Bronchial epithelial cell (primary cell): ENCODE measurements around the gene IL17RD. TPM values are rescaled to one million over a fixed set of nuclear protein-coding genes. Genes with fewer than 3 reads are reported as not detected.

Source experiments
- DNase-seq: peaks from one replicate; pipeline ENCODE4 v3.0.0-alpha.2; 2010; ENCODE audit warnings: low read depth
- FAIRE-seq: peaks from 2 replicates; lab custom pipeline; 2011; peaks lifted over from hg19 to GRCh38; lab: Jason Lieb, UNC
- H3K27me3 ChIP-seq: 2 replicates; pipeline ENCODE4 v1.5.1; 2011; ENCODE audit warnings: low read length; ENCODE audit not compliant: control insufficient read depth, insufficient read depth
- H3K36me3 ChIP-seq: 2 replicates; pipeline ENCODE4 v1.5.1; 2011; ENCODE audit warnings: low read length; ENCODE audit not compliant: control insufficient read depth, insufficient read depth
- H3K4me3 ChIP-seq: 2 replicates; pipeline ENCODE4 v1.5.1; 2011; ENCODE audit warnings: mild to moderate bottlenecking, low read depth, low read length, control low read depth
- total RNA-seq: library from RNA; depleted of rRNA; stranded (reverse); fragments of >200 nt; gene quantifications from 2 replicates; pipeline ENCODE4 v1.2.1, GENCODE V29; 2014
- TF ChIP-seq, protein P1 (sequence below): IDR thresholded peaks from 2 replicates; pipeline ENCODE4 v1.5.1; 2011; ENCODE audit warnings: mild to moderate bottlenecking, moderate library complexity, low read length, control low read depth, inconsistent platforms; ENCODE audit not compliant: insufficient read depth, severe bottlenecking

IL17RD gene
- 1.1 and 2.3 TPM in 2 replicates for total RNA-seq

DNA sequence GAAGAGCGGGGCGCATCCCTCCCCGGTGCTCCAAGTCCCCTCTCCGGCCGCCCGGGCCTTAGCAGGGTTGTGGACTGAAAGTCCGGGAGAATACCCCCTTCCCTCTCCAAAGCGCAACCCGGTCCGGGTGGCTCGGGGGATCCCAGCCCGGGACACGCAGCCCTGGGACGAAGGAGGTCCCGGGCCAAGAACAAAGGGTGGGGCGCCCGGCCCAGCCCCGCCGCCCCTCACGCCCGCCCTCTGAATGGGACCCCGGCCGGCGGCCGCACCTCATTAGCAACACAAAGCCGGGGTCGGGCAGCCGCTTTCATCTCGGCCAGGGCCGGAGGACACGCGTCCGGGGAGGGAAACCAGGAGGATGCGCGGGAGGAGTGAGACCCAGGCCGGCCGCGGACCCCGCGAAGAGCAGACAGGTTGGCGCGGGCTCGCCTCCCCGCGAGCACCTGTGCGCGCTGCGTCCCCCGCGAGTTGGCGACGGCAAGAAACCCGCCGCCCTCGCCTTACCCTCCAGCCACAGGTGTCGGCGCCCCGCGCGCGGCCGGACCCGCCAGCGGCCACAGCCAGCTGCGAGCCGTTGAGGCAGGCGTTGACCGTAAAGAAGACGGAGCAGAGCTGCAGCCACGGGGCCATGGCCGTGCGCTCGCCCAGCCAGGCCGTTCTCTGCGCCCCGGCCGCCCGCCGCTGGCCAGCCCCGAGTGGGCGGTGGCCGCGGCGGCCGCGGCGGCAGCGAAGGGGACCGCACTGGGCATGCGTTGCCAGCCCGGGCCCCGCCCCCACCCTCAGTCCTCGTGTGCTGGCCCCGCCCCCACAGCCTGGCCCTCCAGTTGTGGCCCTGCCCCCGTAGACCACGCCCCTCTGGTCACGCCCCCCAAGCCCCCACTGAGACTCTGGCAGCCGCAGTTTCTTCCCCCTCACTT lies at the start of gene IL17RD:
TSS of gene IL17RD (minus strand) at position 697 of the 917 bp plus-strand sequence. CDS start at position 630, 67 bp downstream.
- FAIRE-seq (no peak), DNase-seq (peak; percentile 51)
- H3K36me3 ChIP-seq = no peaks in the 10 kb centered on the region
- peak within 1 kb of the TSS; percentile 58 for H3K4me3 ChIP-seq
- TF ChIP-seq, protein P1, sequence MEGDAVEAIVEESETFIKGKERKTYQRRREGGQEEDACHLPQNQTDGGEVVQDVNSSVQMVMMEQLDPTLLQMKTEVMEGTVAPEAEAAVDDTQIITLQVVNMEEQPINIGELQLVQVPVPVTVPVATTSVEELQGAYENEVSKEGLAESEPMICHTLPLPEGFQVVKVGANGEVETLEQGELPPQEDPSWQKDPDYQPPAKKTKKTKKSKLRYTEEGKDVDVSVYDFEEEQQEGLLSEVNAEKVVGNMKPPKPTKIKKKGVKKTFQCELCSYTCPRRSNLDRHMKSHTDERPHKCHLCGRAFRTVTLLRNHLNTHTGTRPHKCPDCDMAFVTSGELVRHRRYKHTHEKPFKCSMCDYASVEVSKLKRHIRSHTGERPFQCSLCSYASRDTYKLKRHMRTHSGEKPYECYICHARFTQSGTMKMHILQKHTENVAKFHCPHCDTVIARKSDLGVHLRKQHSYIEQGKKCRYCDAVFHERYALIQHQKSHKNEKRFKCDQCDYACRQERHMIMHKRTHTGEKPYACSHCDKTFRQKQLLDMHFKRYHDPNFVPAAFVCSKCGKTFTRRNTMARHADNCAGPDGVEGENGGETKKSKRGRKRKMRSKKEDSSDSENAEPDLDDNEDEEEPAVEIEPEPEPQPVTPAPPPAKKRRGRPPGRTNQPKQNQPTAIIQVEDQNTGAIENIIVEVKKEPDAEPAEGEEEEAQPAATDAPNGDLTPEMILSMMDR = no peak
- peaks cover 5% of the 10 kb centered on the region for H3K27me3 ChIP-seq

DNA sequence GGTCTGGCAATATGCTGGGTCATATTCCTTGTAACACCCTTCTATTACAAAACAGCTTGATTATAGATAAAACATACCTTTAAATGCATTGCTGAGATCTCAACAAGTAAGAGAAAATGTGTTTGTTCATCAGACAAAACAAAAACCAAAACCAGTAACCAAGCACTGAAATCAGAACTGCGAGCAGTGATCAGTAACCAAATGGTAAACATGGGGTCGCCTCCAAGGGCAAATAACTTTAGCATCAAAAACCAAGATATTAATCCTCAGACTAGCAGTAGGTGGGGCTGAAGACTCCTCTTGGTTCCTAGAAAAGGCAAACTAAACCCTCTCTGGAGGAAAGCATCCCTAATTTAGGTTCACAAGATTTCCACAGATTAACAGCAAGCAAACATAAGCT lies 41.3 kb upstream of the IL17RD start:
- FAIRE-seq = no peak
- Histone ChIP-seq H3K27me3 (no peaks in the 10 kb centered on the region), H3K36me3 (no peaks in the 10 kb centered on the region), H3K4me3 (no peak overlapping the region)
- no peak for DNase-seq
- TF ChIP-seq, protein P1 = no peak

DNA sequence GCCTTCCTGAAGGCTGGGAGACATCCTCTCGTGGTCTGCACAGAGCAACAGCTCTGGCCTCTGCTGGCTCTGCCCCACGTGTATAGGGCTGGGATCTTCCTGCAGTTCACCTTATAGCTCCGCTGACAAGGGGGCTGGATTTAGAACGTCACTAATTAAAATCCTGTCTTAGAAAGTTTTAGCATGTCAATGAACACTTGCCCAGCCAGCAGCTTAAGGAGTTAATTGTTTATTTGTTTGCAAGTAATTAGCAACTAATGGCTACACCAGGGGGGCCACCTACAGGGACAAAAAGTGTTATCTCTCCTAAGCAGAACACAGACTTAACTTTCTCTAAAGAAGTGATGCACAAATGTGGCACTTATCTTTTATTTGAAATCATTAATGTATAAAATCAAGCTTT lies 34.7 kb upstream of the IL17RD start, which contains the start of gene HESX1:
TSS of gene HESX1 (minus strand) at position 84 of the 403 bp plus-strand sequence. CDS start at position 24, 60 bp downstream.
- TF ChIP-seq, protein P1 = no peak
- Histone ChIP-seq H3K27me3 (no peaks in the 10 kb centered on the region), H3K36me3 (no peaks in the 10 kb centered on the region), H3K4me3 (no peak within 1 kb of the TSS)
- DNase-seq (no peak), FAIRE-seq (no peak)

DNA sequence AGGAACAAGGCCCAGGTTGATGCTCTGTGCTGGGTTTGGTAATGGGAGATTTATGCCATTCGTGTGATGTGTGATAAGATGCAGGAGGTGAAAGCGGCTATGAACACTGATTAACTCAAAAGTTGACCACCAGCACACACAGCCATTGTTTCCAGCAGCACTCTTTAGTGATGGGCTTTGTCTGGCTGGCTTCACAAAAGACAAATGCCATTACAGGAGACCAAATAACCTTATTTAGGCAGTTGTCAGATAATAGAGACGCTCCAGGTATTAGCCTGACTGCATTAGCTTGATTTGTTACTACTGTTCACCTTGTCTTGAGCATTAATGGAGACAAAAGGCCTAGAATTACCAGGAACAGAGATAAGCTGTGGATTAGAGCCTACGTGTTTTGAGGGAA lies 29.5 kb upstream of the IL17RD start:
- FAIRE-seq (no peak), DNase-seq (no peak)
- TF ChIP-seq, protein P1 = no peak
- no peak overlapping the region for H3K4me3 ChIP-seq
- no peaks in the 10 kb centered on the region for H3K27me3 ChIP-seq
- H3K36me3 ChIP-seq = no peaks in the 10 kb centered on the region

DNA sequence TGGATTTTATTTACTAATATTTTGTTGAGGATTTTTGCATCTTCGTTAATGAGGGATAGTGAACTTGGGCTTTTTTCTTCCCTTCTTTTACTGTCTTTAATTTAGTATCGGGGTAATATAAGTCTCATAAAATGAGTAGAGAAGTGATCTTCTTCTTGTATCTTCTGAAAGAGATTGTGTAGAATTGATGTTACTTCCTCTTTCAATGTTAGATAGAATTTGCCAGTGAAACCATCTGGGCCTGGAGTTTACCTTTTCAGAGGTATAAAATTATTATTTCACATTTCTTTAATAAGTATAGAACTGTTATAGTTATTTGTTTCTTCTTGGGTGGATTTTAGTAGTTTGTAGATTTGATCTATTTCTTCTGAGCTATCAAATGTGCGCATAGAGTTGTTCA lies 26.9 kb upstream of the IL17RD start:
- DNase-seq = no peak
- TF ChIP-seq, protein P1 = no peak
- Histone ChIP-seq H3K27me3 (no peaks in the 10 kb centered on the region), H3K36me3 (no peaks in the 10 kb centered on the region), H3K4me3 (no peak overlapping the region)
- FAIRE-seq = no peak
